GM12878 (cell line): Measurements from ENCODE around the gene NRXN3. TPM values are rescaled to one million over a fixed set of nuclear protein-coding genes. Genes with fewer than 3 reads are reported as not detected.

Experiments used
- ATAC-seq: fragments of 200-7000 bp; cut with Tn5 transposase; 3 replicates; pipeline ENCODE4 v1.9.1; 2020; ENCODE audit warnings: mild to moderate bottlenecking, moderate library complexity
- BruUV-seq: library from RNA; stranded (reverse); fragments of 400-500 nt; replicated peaks from 2 replicates; lab custom pipeline; 2021; lab: Mats Ljungman, UMichigan
- CTCF ChIA-PET: fragments of 300-600 bp; sonication (Branson Sonifier 250); formaldehyde crosslinking; extraction: SDS; loops from one replicate; lab custom pipeline; 2021; ENCODE audit warnings: inconsistent platforms; lab: Yijun Ruan, JAX
- POLR2A ChIA-PET: fragments of 350-600 bp; formaldehyde crosslinking; extraction: SDS; loops from one replicate; lab custom pipeline; 2021; ENCODE audit warnings: inconsistent platforms; lab: Charles Lee
- RAD21 ChIA-PET: fragments of 300-600 bp; sonication (Branson Sonifier 250); formaldehyde crosslinking; loops from one replicate; lab custom pipeline; 2023; ENCODE audit warnings: antibody characterized with exemption; ENCODE audit not compliant: unreplicated experiment; lab: Charles Lee
- SMC1A ChIA-PET: fragments of 300-600 bp; sonication (Branson Sonifier 250); formaldehyde crosslinking; loops from one replicate; lab custom pipeline; 2023; ENCODE audit not compliant: unreplicated experiment, uncharacterized antibody; lab: Charles Lee
- DNase-seq: peaks from one replicate; pipeline ENCODE4 v3.0.0-alpha.2; 2011; ENCODE audit warnings: low read depth, low spot score
- FAIRE-seq: peaks from 3 replicates; lab custom pipeline; 2011; peaks lifted over from hg19 to GRCh38; lab: Jason Lieb, UNC
- H2AFZ ChIP-seq: 2 replicates; pipeline ENCODE4 v1.6.0; 2011; ENCODE audit warnings: low read depth, low read length, control low read depth; ENCODE audit not compliant: control insufficient read depth
- H3K27ac ChIP-seq: 2 replicates; pipeline ENCODE4 v1.5.1; 2011; ENCODE audit warnings: control low read depth; ENCODE audit not compliant: control insufficient read depth, insufficient read depth
- H3K27me3 ChIP-seq, 2 experiments: replicated peaks in 1 of 2; 2 replicates each; pipeline versions ENCODE4 v1.6.0 to v1.6.1; 2011; ENCODE audit warnings: low read length in 1 of 2; ENCODE audit not compliant: control insufficient read depth in 2 of 2, insufficient read depth in 2 of 2
- H3K36me3 ChIP-seq, 2 experiments: 2 replicates each; pipeline ENCODE4 v1.5.1; 2011; ENCODE audit warnings: low read length in 1 of 2; ENCODE audit not compliant: control insufficient read depth in 2 of 2, insufficient read depth in 2 of 2
- H3K4me1 ChIP-seq: 2 replicates; pipeline ENCODE4 v1.6.1; 2011; ENCODE audit warnings: mild to moderate bottlenecking, low read length, moderate library complexity, mixed read lengths; ENCODE audit not compliant: control insufficient read depth, insufficient read depth
- H3K4me2 ChIP-seq: 2 replicates; pipeline ENCODE4 v1.6.0; 2011; ENCODE audit warnings: control low read depth; ENCODE audit not compliant: control insufficient read depth, insufficient read depth
- H3K4me3 ChIP-seq: fragments of 200-600 bp; sonication (generic); 2 replicates; pipeline ENCODE4 v1.5.1; 2016
- H3K79me2 ChIP-seq: 2 replicates; pipeline ENCODE4 v1.6.0; 2011; ENCODE audit warnings: low read length; ENCODE audit not compliant: control insufficient read depth, insufficient read depth
- H3K9ac ChIP-seq: 2 replicates; pipeline ENCODE4 v1.8.0; 2011; ENCODE audit warnings: low read length, control low read depth, mixed read lengths; ENCODE audit not compliant: control insufficient read depth, insufficient read depth
- H3K9me3 ChIP-seq: replicated peaks from 3 replicates; pipeline ENCODE4 v1.5.1; 2011; ENCODE audit warnings: mild to moderate bottlenecking, low read length; ENCODE audit not compliant: control insufficient read depth, insufficient read depth
- H4K20me1 ChIP-seq: 2 replicates; pipeline ENCODE4 v1.6.0; 2011; ENCODE audit not compliant: control insufficient read depth, insufficient read depth
- CBFB ChIP-seq: IDR thresholded peaks from 2 replicates; pipeline ENCODE4 v1.6.1; 2016; ENCODE audit warnings: antibody characterized with exemption, low read depth
- PAX5 ChIP-seq: IDR thresholded peaks from 2 replicates; pipeline ENCODE4 v1.6.1; 2011; ENCODE audit warnings: low read depth, low read length, borderline replicate concordance
- PAX8 ChIP-seq: fragments of 450-650 bp; IDR thresholded peaks from 2 replicates; pipeline ENCODE4 v1.6.1; 2017; ENCODE audit warnings: mild to moderate bottlenecking, moderate library complexity
- ZNF274 ChIP-seq: IDR thresholded peaks from one replicate; pipeline ENCODE4 v1.8.0; 2011; ENCODE audit not compliant: insufficient read length, insufficient read depth
- WGBS: methylation state at CpG from one replicate; pipeline ENCODE4 v1.1.6; 2016; ENCODE audit warnings: low lambda C conversion rate; ENCODE audit not compliant: insufficient replicate concordance, insufficient coverage; ENCODE audit errors: missing lambda C conversion rate; 5-methylcytosine and 5-hydroxymethylcytosine counted together
- in situ Hi-C: fragments of 300-500 bp; cut with MboI; formaldehyde crosslinking; loops from 9 replicates; pipeline ENCODE4 v1.14.3; 2018; ENCODE audit warnings: mixed read lengths
- intact Hi-C: fragments of 100-400 bp; cut with micrococcal nuclease; formaldehyde crosslinking; loops from one replicate; pipeline ENCODE4 v1.14.2; 2022; ENCODE audit not compliant: unreplicated experiment
- polyA plus RNA-seq, 11 experiments: library from polyadenylated mRNA; depleted of rRNA in 4 of 11; unstranded in 6 of 11; stranded (reverse) in 5 of 11; fragments of >200 nt; fragmentation: Nextera tagmentation in 4 of 11; fragmentation: Illumina TruSeq in 1 of 11; extraction: Ambion mirVana in 4 of 11; extraction: Trizol in 1 of 11; gene quantifications; 1 replicate in 1 of 11; 2 replicates in 10 of 11; pipeline versions ENCODE4 v1.2.1 to v1.2.3, GENCODE V29; 2011 to 2016; ENCODE audit warnings: inconsistent platforms in 2 of 11, missing spikeins in 2 of 11, low read depth in 1 of 11
- total RNA-seq, 4 experiments: library from RNA; depleted of rRNA in 3 of 4; stranded (reverse); fragments of >200 nt in 3 of 4; fragmentation: Illumina TruSeq in 1 of 4; extraction: Trizol in 1 of 4; gene quantifications; 2 replicates each; pipeline versions ENCODE4 v1.2.1 to v1.2.3, GENCODE V29; 2013 to 2021
- TF ChIP-seq, protein P1 (sequence below): fragments of 450-650 bp; conservative IDR thresholded peaks from 2 replicates; pipeline ENCODE4 v1.6.1; 2017; ENCODE audit warnings: mild to moderate bottlenecking, moderate library complexity
- TF ChIP-seq, protein P2 (sequence below): fragments of 450-650 bp; IDR thresholded peaks from 2 replicates; pipeline ENCODE4 v1.6.1; 2017; ENCODE audit warnings: borderline replicate concordance
- TF ChIP-seq, protein P3 (sequence below): fragments of 450-650 bp; IDR thresholded peaks from 2 replicates; pipeline ENCODE4 v1.6.1; 2018; ENCODE audit warnings: borderline replicate concordance, mild to moderate bottlenecking; ENCODE audit not compliant: partially characterized antibody

Gene NRXN3
- total and polyA plus RNA-seq, 10 of the 15 experiments (the other 5 are each of a cell fraction or from before 2014, with no cell fraction given): 0.52 to 3.3 (median 1.4) TPM

GRCh38 chr14:79585845-79586244 is 1415.7 kb downstream of the NRXN3 start:
- in situ Hi-C loops (no loop called here), intact Hi-C loops (no loop called here)
- Histone ChIP-seq H3K36me3 (no peaks in the 10 kb centered on the region), H3K4me3 (no peak overlapping the region), H3K79me2 (no peaks in the 10 kb centered on the region), H2AFZ (no peak overlapping the region), H3K27me3 (no peaks in the 10 kb centered on the region), H3K4me2 (no peak overlapping the region), H3K9ac (no peak overlapping the region), H3K27ac (no peak overlapping the region), H4K20me1 (no peaks in the 10 kb centered on the region), H3K9me3 (no peaks in the 10 kb centered on the region; the same call in 2 of the 3 replicates), H3K4me1 (no peaks in the 10 kb centered on the region)
- DNase-seq: no peak
- no TSS peak for BruUV-seq
- POLR2A ChIA-PET: no interaction called here
- FAIRE-seq: no peak
- SMC1A ChIA-PET: interaction anchor here (0.7 kb wide), 1 partner anchor 21 kb away, joined by 3 read pairs; no protein-coding TSS in a partner anchor
- ATAC-seq: no peak
- WGBS: 45% methylated on average over 4 of the region's 4 CpGs
- CTCF ChIA-PET: no interaction called here
- RAD21 ChIA-PET: no interaction called here
- TF ChIP-seq, protein P1, sequence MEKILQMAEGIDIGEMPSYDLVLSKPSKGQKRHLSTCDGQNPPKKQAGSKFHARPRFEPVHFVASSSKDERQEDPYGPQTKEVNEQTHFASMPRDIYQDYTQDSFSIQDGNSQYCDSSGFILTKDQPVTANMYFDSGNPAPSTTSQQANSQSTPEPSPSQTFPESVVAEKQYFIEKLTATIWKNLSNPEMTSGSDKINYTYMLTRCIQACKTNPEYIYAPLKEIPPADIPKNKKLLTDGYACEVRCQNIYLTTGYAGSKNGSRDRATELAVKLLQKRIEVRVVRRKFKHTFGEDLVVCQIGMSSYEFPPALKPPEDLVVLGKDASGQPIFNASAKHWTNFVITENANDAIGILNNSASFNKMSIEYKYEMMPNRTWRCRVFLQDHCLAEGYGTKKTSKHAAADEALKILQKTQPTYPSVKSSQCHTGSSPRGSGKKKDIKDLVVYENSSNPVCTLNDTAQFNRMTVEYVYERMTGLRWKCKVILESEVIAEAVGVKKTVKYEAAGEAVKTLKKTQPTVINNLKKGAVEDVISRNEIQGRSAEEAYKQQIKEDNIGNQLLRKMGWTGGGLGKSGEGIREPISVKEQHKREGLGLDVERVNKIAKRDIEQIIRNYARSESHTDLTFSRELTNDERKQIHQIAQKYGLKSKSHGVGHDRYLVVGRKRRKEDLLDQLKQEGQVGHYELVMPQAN: no peak
- TF ChIP-seq, protein P2, sequence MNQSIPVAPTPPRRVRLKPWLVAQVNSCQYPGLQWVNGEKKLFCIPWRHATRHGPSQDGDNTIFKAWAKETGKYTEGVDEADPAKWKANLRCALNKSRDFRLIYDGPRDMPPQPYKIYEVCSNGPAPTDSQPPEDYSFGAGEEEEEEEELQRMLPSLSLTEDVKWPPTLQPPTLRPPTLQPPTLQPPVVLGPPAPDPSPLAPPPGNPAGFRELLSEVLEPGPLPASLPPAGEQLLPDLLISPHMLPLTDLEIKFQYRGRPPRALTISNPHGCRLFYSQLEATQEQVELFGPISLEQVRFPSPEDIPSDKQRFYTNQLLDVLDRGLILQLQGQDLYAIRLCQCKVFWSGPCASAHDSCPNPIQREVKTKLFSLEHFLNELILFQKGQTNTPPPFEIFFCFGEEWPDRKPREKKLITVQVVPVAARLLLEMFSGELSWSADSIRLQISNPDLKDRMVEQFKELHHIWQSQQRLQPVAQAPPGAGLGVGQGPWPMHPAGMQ: no peak
- TF ChIP-seq ZNF274 (no peak), PAX8 (no peak), CBFB (no peak), PAX5 (no peak)
- TF ChIP-seq, protein P3, sequence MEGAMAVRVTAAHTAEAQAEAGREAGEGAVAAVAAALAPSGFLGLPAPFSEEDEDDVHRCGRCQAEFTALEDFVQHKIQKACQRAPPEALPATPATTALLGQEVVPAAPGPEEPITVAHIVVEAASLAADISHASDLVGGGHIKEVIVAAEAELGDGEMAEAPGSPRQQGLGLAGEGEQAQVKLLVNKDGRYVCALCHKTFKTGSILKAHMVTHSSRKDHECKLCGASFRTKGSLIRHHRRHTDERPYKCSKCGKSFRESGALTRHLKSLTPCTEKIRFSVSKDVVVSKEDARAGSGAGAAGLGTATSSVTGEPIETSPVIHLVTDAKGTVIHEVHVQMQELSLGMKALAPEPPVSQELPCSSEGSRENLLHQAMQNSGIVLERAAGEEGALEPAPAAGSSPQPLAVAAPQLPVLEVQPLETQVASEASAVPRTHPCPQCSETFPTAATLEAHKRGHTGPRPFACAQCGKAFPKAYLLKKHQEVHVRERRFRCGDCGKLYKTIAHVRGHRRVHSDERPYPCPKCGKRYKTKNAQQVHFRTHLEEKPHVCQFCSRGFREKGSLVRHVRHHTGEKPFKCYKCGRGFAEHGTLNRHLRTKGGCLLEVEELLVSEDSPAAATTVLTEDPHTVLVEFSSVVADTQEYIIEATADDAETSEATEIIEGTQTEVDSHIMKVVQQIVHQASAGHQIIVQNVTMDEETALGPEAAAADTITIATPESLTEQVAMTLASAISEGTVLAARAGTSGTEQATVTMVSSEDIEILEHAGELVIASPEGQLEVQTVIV: no peak
